Measurements from ENCODE around the gene STK25. TPM values are rescaled to one million over a fixed set of nuclear protein-coding genes. Genes with fewer than 3 reads are reported as not detected.

STK25 gene
- total RNA-seq, 1 donor from 2014 or later = 211 TPM

GRCh38 chr2:241485172-241485911 is 23.0 kb downstream of the STK25 start:
- no peaks in the 10 kb centered on the region for H3K9me3 ChIP-seq (ENCODE audit: insufficient read depth, low read depth, low read length)
- H3K4me2 ChIP-seq (ENCODE audit: low read length) = no peak overlapping the region
- FAIRE-seq (no peak), DNase-seq (ENCODE audit: low read depth) (no peak)
- H3K27ac Mint-ChIP-seq (ENCODE audit: unreplicated experiment) = no peak overlapping the region
- peaks cover 2% of the 10 kb centered on the region for H3K4me1 Mint-ChIP-seq (ENCODE audit: low read depth, unreplicated experiment)
- H3K9ac ChIP-seq (ENCODE audit: low read length) = no peak overlapping the region
- H3K36me3 Mint-ChIP-seq (ENCODE audit: low read depth, unreplicated experiment) = peaks cover 12% of the 10 kb centered on the region
- H4K20me1 ChIP-seq (ENCODE audit: insufficient read depth, low read length) = peaks cover 3% of the 10 kb centered on the region
- H3K4me3 ChIP-seq (ENCODE audit: insufficient read depth, low read depth, low read length) = no peak overlapping the region
- peaks cover 5% of the 10 kb centered on the region for H3K27me3 Mint-ChIP-seq (ENCODE audit: low read depth, unreplicated experiment)
- no peak overlapping the region for H2AFZ ChIP-seq (ENCODE audit: low read depth, low read length)
- H3K4me1 ChIP-seq (ENCODE audit: insufficient read depth, low read length) = no peaks in the 10 kb centered on the region
- no peak overlapping the region for H3K4me3 Mint-ChIP-seq (ENCODE audit: unreplicated experiment)
- no peaks in the 10 kb centered on the region for H3K9me3 Mint-ChIP-seq (ENCODE audit: unreplicated experiment)
- H3K79me2 ChIP-seq (ENCODE audit: insufficient read depth, low read length) = no peaks in the 10 kb centered on the region
- TF ChIP-seq EZH2 (IDR thresholded peaks at IDR 0.05; ENCODE audit: insufficient read depth, low read length) = no peak
- no peak for TF ChIP-seq CTCF (IDR thresholded peaks at IDR 0.05; ENCODE audit: insufficient read depth, low read depth, low read length)
- no peak overlapping the region for H3K27ac ChIP-seq (ENCODE audit: low read depth, low read length)
- H3K36me3 ChIP-seq (ENCODE audit: insufficient read depth, low read length) = no peaks in the 10 kb centered on the region
- no peaks in the 10 kb centered on the region for H3K27me3 ChIP-seq (ENCODE audit: insufficient read depth, low read length)

- DNase-seq (ENCODE audit: low read depth) (no peak), FAIRE-seq (no peak)
- Mint-ChIP-seq H3K36me3 (ENCODE audit: low read depth, unreplicated experiment) (peaks cover 18% of the 10 kb centered on the region), H3K4me1 (ENCODE audit: low read depth, unreplicated experiment) (peaks cover 2% of the 10 kb centered on the region), H3K9me3 (ENCODE audit: unreplicated experiment) (no peaks in the 10 kb centered on the region), H3K27ac (ENCODE audit: unreplicated experiment) (no peak overlapping the region), H3K27me3 (ENCODE audit: low read depth, unreplicated experiment) (peaks cover 8% of the 10 kb centered on the region), H3K4me3 (ENCODE audit: unreplicated experiment) (no peak overlapping the region)
- Histone ChIP-seq H3K4me3 (ENCODE audit: insufficient read depth, low read depth, low read length) (no peak overlapping the region), H3K36me3 (ENCODE audit: insufficient read depth, low read length) (no peaks in the 10 kb centered on the region), H3K4me2 (ENCODE audit: low read length) (no peak overlapping the region), H2AFZ (ENCODE audit: low read depth, low read length) (no peak overlapping the region), H3K9me3 (ENCODE audit: insufficient read depth, low read depth, low read length) (no peaks in the 10 kb centered on the region), H3K79me2 (ENCODE audit: insufficient read depth, low read length) (no peaks in the 10 kb centered on the region), H3K4me1 (ENCODE audit: insufficient read depth, low read length) (no peaks in the 10 kb centered on the region), H4K20me1 (ENCODE audit: insufficient read depth, low read length) (peaks cover 3% of the 10 kb centered on the region), H3K27me3 (ENCODE audit: insufficient read depth, low read length) (no peaks in the 10 kb centered on the region), H3K27ac (ENCODE audit: low read depth, low read length) (no peak overlapping the region), H3K9ac (ENCODE audit: low read length) (no peak overlapping the region)
- TF ChIP-seq CTCF (IDR thresholded peaks at IDR 0.05; ENCODE audit: insufficient read depth, low read depth, low read length) (no peak), EZH2 (IDR thresholded peaks at IDR 0.05; ENCODE audit: insufficient read depth, low read length) (no peak)
Observed at GRCh38 chr2:241483305-241483704, 25.1 kb downstream of the STK25 start.
